H1 (cell line): ENCODE results near the gene YPEL5. TPM values are rescaled to one million over a fixed set of nuclear protein-coding genes. Genes with fewer than 3 reads are reported as not detected.

Experiments used
- ATF2 ChIP-seq: IDR thresholded peaks from 2 replicates; pipeline ENCODE4 v1.6.1; 2012; ENCODE audit warnings: low read length, inconsistent platforms
- E2F6 ChIP-seq: IDR thresholded peaks from 2 replicates; pipeline ENCODE4 v1.6.1; 2012; ENCODE audit warnings: inconsistent platforms
- polyA plus RNA-seq, 7 experiments: library from polyadenylated mRNA; depleted of rRNA in 3 of 7; stranded (reverse) in 5 of 7; unstranded in 2 of 7; fragments of >200 nt in 5 of 7; fragments of 200-250 nt in 2 of 7; gene quantifications; 1 replicate in 5 of 7; 2 replicates in 1 of 7; 4 replicates in 1 of 7; pipeline versions ENCODE4 v1.2.1 to v1.2.3, GENCODE V29; 2011 to 2013; ENCODE audit warnings: missing spikeins in 2 of 7, mixed read lengths in 2 of 7
- total RNA-seq: library from RNA; stranded (reverse); fragmentation: NEBNext Ultra II Directional; extraction: Animal tissue kit (Norgen Biotek cat#: 25700); gene quantifications from 2 replicates; pipeline ENCODE4 v1.2.1, GENCODE V29; 2021

Gene YPEL5
- total and polyA plus RNA-seq, 2 of the 8 experiments (the other 6 are each of a cell fraction or from before 2014, with no cell fraction given): 18.5 to 28.0 TPM

- TF ChIP-seq E2F6 (peak; percentile 56), ATF2 (no peak)
Measured at GRCh38 chr2:30197570-30198192, 50.9 kb downstream of the YPEL5 start (continued).
